ENCODE data around the gene SMYD5.

DNA sequence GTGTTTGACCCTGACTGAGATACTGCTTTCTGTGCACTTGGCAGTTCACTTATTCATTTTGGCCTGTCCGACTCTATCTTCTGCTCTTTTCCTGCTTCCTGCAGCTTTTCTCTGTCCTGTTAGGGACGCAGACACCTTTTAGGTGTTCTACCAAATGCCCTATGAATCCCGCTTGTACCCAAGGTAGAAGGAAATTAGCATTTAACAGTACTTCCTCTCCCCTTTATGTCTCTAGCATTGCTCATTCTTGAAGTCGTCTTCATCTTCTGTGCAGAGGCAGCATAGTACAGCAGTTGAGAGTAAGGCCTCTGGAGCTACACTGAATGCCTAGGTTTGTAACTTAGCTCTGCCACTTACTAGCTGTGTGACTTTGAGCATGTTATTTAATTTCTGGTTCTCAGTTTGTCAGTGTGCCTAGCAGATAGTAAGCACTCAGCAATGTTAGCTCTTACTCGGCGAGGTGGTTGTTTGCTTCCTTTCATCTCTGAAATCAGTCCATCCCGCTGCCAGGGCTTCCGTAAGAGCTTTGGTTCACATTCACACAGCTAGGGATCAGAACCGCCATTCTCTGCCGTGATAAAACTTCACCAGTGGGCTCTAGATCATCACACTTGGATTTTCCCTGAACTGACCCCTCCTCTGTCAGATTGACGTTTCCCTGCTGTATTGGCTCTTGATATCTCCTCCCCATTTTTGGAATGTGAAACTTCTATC, 21.4 kb downstream of the SMYD5 start:
- TF ChIP-seq POLR2AphosphoS5 (IDR thresholded peaks at IDR 0.05; ENCODE audit: low read depth, low read length) (no peak; the same call in 1 of the 2 replicates), SPI1 (IDR thresholded peaks at IDR 0.05; ENCODE audit: low read depth, low read length) (no peak), POU2F2 (IDR thresholded peaks at IDR 0.05; ENCODE audit: low read depth, low read length) (no peak), TAF1 (IDR thresholded peaks at IDR 0.05; ENCODE audit: low read depth, low read length) (no peak), POLR2A (IDR thresholded peaks at IDR 0.05; ENCODE audit: low read depth, low read length) (no peak), PAX5 (IDR thresholded peaks at IDR 0.05; ENCODE audit: insufficient read depth, low read length, severe bottlenecking) (no peak)
